Measurements from ENCODE around the gene PTPRN2.

The PTPRN2 gene

DNA sequence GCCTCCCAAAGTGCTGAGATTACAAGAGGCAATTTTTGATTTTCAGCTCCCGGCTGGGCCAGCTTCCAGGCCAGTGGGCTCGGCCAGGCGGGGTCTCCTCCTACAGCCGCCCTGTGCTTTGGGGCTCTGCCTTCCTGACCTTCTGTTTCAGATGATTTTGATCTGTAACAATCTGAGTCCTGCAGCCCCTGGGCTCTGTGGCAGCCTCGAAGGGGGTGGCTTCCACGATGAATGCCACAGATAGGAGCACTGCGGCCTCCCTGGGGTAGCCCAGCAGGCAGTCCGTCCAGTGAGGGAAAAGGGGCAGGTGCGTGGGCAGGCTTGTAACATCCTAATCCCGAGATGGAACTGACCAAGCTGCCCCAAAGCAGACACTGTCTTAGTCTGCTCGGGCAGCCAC, 1073.3 kb downstream of the PTPRN2 start:
- TF ChIP-seq, protein P1, sequence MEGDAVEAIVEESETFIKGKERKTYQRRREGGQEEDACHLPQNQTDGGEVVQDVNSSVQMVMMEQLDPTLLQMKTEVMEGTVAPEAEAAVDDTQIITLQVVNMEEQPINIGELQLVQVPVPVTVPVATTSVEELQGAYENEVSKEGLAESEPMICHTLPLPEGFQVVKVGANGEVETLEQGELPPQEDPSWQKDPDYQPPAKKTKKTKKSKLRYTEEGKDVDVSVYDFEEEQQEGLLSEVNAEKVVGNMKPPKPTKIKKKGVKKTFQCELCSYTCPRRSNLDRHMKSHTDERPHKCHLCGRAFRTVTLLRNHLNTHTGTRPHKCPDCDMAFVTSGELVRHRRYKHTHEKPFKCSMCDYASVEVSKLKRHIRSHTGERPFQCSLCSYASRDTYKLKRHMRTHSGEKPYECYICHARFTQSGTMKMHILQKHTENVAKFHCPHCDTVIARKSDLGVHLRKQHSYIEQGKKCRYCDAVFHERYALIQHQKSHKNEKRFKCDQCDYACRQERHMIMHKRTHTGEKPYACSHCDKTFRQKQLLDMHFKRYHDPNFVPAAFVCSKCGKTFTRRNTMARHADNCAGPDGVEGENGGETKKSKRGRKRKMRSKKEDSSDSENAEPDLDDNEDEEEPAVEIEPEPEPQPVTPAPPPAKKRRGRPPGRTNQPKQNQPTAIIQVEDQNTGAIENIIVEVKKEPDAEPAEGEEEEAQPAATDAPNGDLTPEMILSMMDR (IDR thresholded peaks at IDR 0.05; ENCODE audit: extremely low read depth, insufficient read depth, missing control alignments): no peak
- in situ Hi-C loops (cut with MboI; ENCODE audit: low pct_unique_long_range_greater_than_20kb, low sequenced_read_pairs, unreplicated experiment): no loop called here
- DNase-seq (ENCODE audit: low spot score): no peak

DNA sequence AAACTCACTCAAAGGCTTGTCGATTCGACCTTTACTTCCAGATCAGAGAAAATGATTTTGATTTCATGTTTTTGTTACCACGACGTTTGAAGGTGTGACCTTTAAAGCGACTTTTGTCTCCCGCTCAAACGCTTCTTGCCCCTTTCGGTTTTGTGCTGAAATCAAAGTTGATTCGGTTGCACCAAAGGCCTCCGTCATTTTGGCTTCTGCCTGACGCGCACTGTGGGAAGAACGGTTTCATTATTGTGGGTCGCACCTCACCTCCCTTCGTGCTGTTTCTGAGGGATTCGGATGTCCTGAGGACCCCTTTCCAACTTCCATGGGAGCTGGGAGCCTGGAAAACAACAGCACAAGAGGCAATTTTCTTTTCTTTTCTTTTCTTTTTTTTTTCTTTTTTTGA, 1073.9 kb downstream of the PTPRN2 start:
- TF ChIP-seq, protein P1 (IDR thresholded peaks at IDR 0.05; ENCODE audit: extremely low read depth, insufficient read depth, missing control alignments): no peak
- DNase-seq (ENCODE audit: low spot score): no peak
- in situ Hi-C loops (cut with MboI; ENCODE audit: low pct_unique_long_range_greater_than_20kb, low sequenced_read_pairs, unreplicated experiment): no loop called here

DNA sequence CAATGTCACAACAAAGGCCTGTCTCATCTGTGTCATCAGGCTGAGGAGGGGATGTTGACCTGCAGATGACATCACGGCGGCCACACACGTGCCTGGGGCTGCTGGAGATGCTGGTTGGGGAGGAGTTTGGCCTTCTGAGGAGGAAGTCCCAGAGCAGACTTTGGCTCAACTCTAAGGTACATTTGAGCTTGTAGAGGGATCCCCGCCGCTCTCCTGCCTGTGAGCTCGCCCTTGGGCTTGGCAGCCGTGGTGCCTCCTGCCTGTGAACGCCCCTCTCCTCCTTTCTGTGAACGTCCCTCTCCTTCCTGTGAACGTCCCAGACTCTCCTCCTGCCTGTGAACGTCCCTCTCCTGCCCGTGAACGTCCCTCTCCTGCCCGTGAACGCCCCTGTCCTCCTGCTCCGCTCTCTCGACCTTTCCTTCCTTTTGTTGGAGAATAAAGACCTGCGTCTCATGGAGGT, 1074.4 kb downstream of the PTPRN2 start:
- in situ Hi-C loops (cut with MboI; ENCODE audit: low pct_unique_long_range_greater_than_20kb, low sequenced_read_pairs, unreplicated experiment): no loop called here
- DNase-seq (ENCODE audit: low spot score): no peak
- TF ChIP-seq, protein P1 (IDR thresholded peaks at IDR 0.05; ENCODE audit: extremely low read depth, insufficient read depth, missing control alignments): no peak

DNA sequence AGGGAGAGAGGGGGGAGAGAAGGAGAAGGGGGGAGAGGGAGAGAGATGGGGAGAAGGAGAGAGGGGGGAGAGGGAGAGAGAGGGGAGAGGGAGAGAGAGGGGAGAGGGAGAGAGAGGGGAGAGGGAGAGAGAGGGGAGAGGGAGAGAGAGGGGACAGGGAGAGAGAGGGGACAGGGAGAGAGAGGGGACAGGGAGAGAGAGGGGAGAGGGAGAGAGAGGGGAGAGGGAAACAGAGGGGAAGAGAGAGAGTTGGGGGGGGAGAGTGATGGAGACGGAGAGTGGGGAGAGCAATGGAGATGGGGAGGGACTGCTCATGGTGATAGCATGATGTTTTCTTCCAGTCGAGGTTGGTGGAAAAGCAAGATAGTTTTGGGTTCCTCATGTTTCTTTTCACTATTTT, 1078.4 kb downstream of the PTPRN2 start:
- TF ChIP-seq, protein P1 (IDR thresholded peaks at IDR 0.05; ENCODE audit: extremely low read depth, insufficient read depth, missing control alignments): no peak
- no peak for DNase-seq (ENCODE audit: low spot score)
- in situ Hi-C loops (cut with MboI; ENCODE audit: low pct_unique_long_range_greater_than_20kb, low sequenced_read_pairs, unreplicated experiment): no loop called here

DNA sequence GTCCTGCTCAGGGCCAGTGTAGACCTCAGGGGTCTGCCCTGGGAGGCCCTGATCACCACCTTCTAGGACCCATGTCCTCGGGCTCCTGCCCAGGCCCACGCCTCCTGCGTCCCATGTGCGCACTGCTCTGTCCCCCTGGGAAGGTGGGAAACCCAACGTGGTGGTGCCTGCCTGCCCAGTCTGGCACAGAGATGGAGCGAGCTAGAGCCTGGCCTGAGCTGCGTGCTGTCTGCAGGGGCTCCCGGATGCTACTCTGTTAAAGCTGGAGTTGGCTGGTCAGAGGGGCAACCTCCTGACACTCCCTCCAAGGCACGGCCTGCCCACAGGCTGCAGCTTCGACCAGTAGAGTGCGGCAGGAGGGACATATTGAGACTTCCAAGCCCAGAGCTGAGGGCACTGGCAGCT, 1079.1 kb downstream of the PTPRN2 start:
- TF ChIP-seq, protein P1 (IDR thresholded peaks at IDR 0.05; ENCODE audit: extremely low read depth, insufficient read depth, missing control alignments): no peak
- in situ Hi-C loops (cut with MboI; ENCODE audit: low pct_unique_long_range_greater_than_20kb, low sequenced_read_pairs, unreplicated experiment): no loop called here
- DNase-seq (ENCODE audit: low spot score): no peak

DNA sequence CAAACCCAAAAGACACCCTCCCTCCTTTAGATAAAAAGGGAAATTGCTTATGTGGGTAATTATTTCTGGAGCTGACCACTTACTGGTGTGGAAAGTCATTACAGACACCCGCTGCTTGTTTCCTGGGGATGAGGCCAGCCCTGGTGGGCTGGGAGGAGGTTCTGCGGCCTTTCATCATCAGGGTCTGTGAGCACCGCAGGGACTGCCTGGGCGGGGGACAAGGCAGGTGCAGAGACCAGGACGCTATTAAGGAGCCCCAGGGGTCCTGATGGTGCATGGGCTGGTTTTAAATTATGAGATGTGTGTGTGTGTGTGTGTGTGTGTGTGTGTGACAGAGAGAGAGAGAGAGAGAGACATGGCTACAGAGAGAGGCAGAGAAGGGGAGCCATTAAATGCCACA, 1079.6 kb downstream of the PTPRN2 start:
- in situ Hi-C loops (cut with MboI; ENCODE audit: low pct_unique_long_range_greater_than_20kb, low sequenced_read_pairs, unreplicated experiment): no loop called here
- TF ChIP-seq, protein P1 (IDR thresholded peaks at IDR 0.05; ENCODE audit: extremely low read depth, insufficient read depth, missing control alignments): no peak
- no peak for DNase-seq (ENCODE audit: low spot score)

DNA sequence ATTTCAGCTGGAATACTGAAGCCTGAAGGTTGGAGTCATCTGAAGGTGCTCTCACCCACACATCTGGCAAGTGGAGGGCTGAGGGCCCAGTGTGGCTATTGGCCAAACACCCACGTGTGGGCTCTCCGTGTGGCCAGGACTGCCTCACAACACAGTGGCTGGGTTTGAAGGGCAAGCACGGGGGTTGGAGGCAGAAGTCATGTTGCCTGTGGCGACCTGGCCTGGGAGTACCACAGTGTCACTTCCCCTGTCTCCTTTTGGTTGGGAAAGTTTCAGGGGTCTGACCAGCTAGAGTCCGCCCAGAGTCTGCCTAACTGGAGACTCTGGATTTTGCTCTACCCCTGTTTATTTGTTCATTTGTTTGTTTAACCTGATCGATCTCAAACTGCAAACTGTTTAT, 1081.4 kb downstream of the PTPRN2 start:
- in situ Hi-C loops (cut with MboI; ENCODE audit: low pct_unique_long_range_greater_than_20kb, low sequenced_read_pairs, unreplicated experiment): no loop called here
- TF ChIP-seq, protein P1 (IDR thresholded peaks at IDR 0.05; ENCODE audit: extremely low read depth, insufficient read depth, missing control alignments): no peak
- DNase-seq (ENCODE audit: low spot score): no peak
